ENCODE results near the gene PCDH9. TPM values are rescaled to one million over a fixed set of nuclear protein-coding genes. Genes with fewer than 3 reads are reported as not detected.

The PCDH9 gene
- total and polyA plus RNA-seq, 10 of the 15 experiments (the other 5 are each of a cell fraction or from before 2014, with no cell fraction given), result 0.02 to 2.3 (median 0.05) TPM; not detected in 1

- intact Hi-C loops (cut with micrococcal nuclease; ENCODE audit: unreplicated experiment), result no loop called here
- Histone ChIP-seq H3K27ac (ENCODE audit: control insufficient read depth, insufficient read depth) (no peak overlapping the region), H3K4me1 (ENCODE audit: control insufficient read depth, insufficient read depth, low read length) (no peaks in the 10 kb centered on the region), H3K79me2 (ENCODE audit: control insufficient read depth, insufficient read depth, low read length) (no peaks in the 10 kb centered on the region), H2AFZ (ENCODE audit: control insufficient read depth, low read depth, low read length) (no peak overlapping the region), H3K27me3 (replicated peaks in 1 of 2; ENCODE audit: control insufficient read depth in 2 of 2, insufficient read depth in 2 of 2, low read length in 1 of 2) (no peaks in the 10 kb centered on the region), H3K9me3 (replicated peaks; ENCODE audit: control insufficient read depth, insufficient read depth, low read length) (no peaks in the 10 kb centered on the region), H3K36me3 (ENCODE audit: control insufficient read depth in 2 of 2, insufficient read depth in 2 of 2, low read length in 1 of 2) (no peaks in the 10 kb centered on the region), H3K9ac (ENCODE audit: control insufficient read depth, insufficient read depth, low read length) (no peak overlapping the region), H4K20me1 (ENCODE audit: control insufficient read depth, insufficient read depth) (no peaks in the 10 kb centered on the region), H3K4me2 (ENCODE audit: control insufficient read depth, insufficient read depth) (no peak overlapping the region), H3K4me3 (no peak overlapping the region)
- in situ Hi-C loops (cut with MboI), result no loop called here
- CTCF ChIA-PET, result no interaction called here
- POLR2A ChIA-PET, result no interaction called here
- FAIRE-seq (no peak), ATAC-seq (no peak), DNase-seq (ENCODE audit: low read depth, low spot score) (no peak)
- WGBS (ENCODE audit: insufficient coverage, insufficient replicate concordance, low lambda C conversion rate, missing lambda C conversion rate), result 75% methylated on average over 3 of the region's 3 CpGs
- TF ChIP-seq GABPA (IDR thresholded peaks at IDR 0.05; ENCODE audit: low read depth) (no peak), RELB (IDR thresholded peaks at IDR 0.05; ENCODE audit: low read depth) (no peak), TCF3 (IDR thresholded peaks at IDR 0.05; ENCODE audit: borderline replicate concordance, insufficient read depth, low read depth, low read length) (no peak), CREB1 (IDR thresholded peaks at IDR 0.05; ENCODE audit: low read depth) (no peak), ZBTB11 (CRISPR knock-in tag; IDR thresholded peaks at IDR 0.05) (no peak), POLR2AphosphoS2 (IDR thresholded peaks at IDR 0.05; ENCODE audit: low read depth, low read length) (no peak), CHD2 (IDR thresholded peaks at IDR 0.05; ENCODE audit: borderline replicate concordance, low read depth, low read length) (no peak), MEF2A (IDR thresholded peaks at IDR 0.05; ENCODE audit: insufficient read depth, low read depth, low read length) (no peak), ZNF384 (IDR thresholded peaks at IDR 0.05; ENCODE audit: borderline replicate concordance, low read depth, low read length) (no peak), PBX3 (IDR thresholded peaks at IDR 0.05; ENCODE audit: insufficient replicate concordance, low read depth, low read length) (no peak), ZZZ3 (IDR thresholded peaks at IDR 0.05; ENCODE audit: control insufficient read depth, insufficient read length, low read depth) (no peak), KLF5 (IDR thresholded peaks at IDR 0.05; ENCODE audit: partially characterized antibody) (no peak), FOS (IDR thresholded peaks at IDR 0.05; ENCODE audit: borderline replicate concordance, extremely low read depth, insufficient read length) (no peak), RAD21 (IDR thresholded peaks at IDR 0.05; ENCODE audit: insufficient read depth, low read depth, low read length) (no peak)
- no TSS peak for BruUV-seq (replicated peaks)
- RAD21 ChIA-PET (ENCODE audit: unreplicated experiment), result no interaction called here
- SMC1A ChIA-PET (ENCODE audit: uncharacterized antibody, unreplicated experiment), result no interaction called here
Observed at GRCh38 chr13:66624302-66624701, 605.8 kb downstream of the PCDH9 start.
